D341Med (cell line): Measurements from ENCODE around the gene FBXO22.
"Not testable (repeated sequence)": the region's sequence is repeated elsewhere in the genome, so short reads cannot be mapped to it uniquely, and the experiment has no call there.

Experiments
- DNase-seq: peaks from one replicate; pipeline ENCODE4 v3.0.0; 2012; ENCODE audit warnings: low spot score

Gene FBXO22

DNA sequence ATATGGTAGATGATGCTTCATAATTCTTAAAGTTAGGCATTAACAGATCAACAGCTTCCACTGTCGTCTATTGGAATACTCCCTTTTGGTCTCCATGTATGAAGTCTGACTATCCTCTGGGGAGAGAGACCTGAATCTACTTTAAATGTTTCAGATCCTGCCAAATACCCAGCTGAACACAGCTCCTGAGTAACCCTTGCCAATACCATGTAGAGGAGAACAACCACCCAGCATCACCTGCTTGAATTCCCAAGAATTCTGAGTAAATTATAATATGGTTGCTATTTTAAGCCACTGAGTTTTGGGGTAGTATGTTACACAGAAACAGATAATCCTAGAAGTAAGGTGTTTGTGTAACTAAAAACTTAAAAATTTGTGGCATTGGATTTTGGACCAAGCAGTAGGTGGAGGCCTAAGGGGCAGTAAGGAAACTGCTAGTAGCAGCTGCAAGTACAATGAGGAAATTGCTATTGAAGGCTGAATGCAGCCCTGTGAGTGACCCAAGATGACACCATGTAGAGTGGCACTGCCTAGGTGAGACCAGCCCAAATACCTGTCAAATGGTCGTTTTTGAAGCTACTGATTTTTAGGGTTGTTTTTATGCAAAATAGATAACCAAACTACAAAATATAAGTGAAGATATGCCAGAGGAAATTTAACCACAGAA is 77.6 kb downstream of the FBXO22 start:
- DNase-seq, result no peak

DNA sequence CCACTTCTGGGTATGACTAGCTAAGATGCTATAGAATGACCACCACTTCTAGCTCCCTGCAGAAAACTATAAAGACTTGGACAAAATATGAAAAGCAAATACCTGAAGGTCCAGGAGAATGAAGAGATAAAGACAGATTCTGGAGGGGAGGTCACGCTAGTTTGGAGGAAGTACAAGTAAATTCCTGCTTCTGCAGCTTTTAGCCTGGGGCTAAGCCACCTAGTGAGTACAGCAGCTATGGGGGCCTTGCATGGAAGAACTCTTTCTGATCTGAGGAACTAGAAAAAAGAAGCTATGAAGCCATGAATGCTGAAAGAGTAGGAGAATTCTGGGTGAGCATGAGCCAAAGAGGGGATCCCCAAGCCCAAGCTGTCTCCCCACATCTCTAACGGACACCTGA is 78.8 kb downstream of the FBXO22 start:
- DNase-seq, result no peak

DNA sequence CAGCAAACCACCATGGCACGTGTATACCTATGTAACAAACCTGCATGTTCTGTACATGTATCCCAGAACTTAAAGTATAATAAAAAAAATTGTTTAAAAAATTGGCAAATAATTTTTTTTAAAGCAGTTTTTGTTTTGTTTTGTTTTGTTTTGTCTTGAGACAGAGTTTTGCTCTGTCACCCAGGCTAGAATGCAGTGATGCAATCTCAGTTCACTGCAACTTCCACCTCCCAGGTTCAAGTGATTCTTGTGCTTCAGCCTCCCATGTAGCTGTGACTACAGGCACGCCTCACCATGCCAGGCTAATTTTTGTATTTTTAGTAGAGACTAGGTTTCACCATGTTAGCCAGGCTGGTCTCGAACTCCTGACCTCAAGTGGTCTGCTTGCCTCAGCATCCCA is 81.0 kb downstream of the FBXO22 start:
- DNase-seq, result not testable (repeated sequence)

GRCh38 chr15:75985971-75986370 is 82.3 kb downstream of the FBXO22 start:
- DNase-seq, result no peak

DNA sequence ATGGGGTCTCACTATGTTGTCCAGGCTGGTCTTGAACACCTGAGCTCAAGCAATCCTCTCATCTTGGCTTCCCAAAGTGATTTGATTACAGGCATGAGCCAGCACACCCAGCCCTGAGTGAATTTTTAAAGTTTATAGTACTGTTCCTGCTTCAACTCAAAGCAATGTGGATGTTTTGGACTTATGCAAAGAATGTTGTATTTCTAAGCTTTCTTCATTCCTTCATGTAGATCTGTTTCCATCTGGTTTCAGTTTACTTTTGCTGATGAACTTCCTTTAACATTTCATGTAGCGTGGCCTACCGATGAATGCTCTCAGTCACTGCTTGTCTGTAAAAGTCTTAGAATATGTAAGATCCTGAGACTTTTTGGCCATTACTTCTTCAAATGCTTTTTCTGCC is 85.4 kb downstream of the FBXO22 start:
- no peak for DNase-seq

DNA sequence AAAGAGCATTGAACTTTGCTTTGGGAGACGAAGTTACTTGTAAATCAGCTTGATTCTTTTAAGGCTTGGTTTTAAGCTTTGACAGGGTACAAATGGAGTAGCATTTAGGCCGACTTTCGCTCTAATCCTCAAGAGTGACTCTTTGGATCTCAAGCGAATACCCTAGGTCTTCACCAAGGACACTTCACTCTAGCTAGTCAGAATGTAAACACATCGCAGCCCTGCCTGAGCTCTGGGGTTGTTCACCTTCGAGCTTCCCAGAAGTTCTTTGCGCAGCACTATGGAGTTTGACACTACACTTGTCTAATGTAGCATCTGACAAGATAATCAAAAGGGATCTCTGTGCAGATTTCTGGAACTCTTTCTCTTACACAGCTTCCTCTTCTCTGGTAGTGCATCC is 86.2 kb downstream of the FBXO22 start:
- no peak for DNase-seq
